Sigmoid colon (tissue), 7 donors: ENCODE data around the gene KDELR3. TPM values are rescaled to one million over a fixed set of nuclear protein-coding genes. Genes with fewer than 3 reads are reported as not detected.

Source experiments
- DNase-seq: peaks from one replicate; pipeline ENCODE4 v3.0.0-alpha.2; 2019
- H3K27ac ChIP-seq, 4 donors: fragments of 200-600 bp; sonication (generic); one replicate each; pipeline ENCODE4 v1.5.1; 2016 to 2019; ENCODE audit warnings: mild to moderate bottlenecking in 1 of 4
- H3K27me3 ChIP-seq, 3 donors: fragments of 200-600 bp; sonication (generic); one replicate each; pipeline ENCODE4 v1.5.1; 2019; ENCODE audit warnings: mild to moderate bottlenecking in 1 of 3
- H3K36me3 ChIP-seq, 4 donors: fragments of 200-600 bp; sonication (generic); one replicate each; pipeline ENCODE4 v1.5.1; 2016 to 2019
- H3K4me1 ChIP-seq, 4 donors: fragments of 200-600 bp; sonication (generic); one replicate each; pipeline ENCODE4 v1.5.1; 2017 to 2019
- H3K4me3 ChIP-seq, 4 donors: fragments of 200-600 bp; sonication (generic); one replicate each; pipeline ENCODE4 v1.5.1; 2017 to 2019; ENCODE audit warnings: mild to moderate bottlenecking in 2 of 4, moderate library complexity in 1 of 4
- H3K9me3 ChIP-seq, 4 donors: fragments of 200-600 bp in 3 of 4; sonication (generic) in 3 of 4; one replicate each; pipeline versions ENCODE4 v1.5.1 to v1.6.1; 2013 to 2019
- CTCF ChIP-seq, 4 experiments: fragments of 450-650 bp in 3 of 4; fragments of 200-600 bp in 1 of 4; IDR thresholded peaks; one replicate each; pipeline ENCODE4 v1.5.1; 2016 to 2019; ENCODE audit warnings: antibody characterized with exemption in 4 of 4, mild to moderate bottlenecking in 3 of 4, moderate library complexity in 2 of 4
- EP300 ChIP-seq, 4 donors: sonication (generic); formaldehyde crosslinking; IDR thresholded peaks; one replicate each; pipeline ENCODE4 v1.6.1; 2017; ENCODE audit warnings: antibody characterized with exemption in 4 of 4
- POLR2A ChIP-seq, 2 donors: fragments of 450-650 bp; IDR thresholded peaks; one replicate each; pipeline ENCODE4 v1.6.1; 2016; ENCODE audit warnings: antibody characterized with exemption in 2 of 2, mild to moderate bottlenecking in 2 of 2, moderate library complexity in 2 of 2
- POLR2AphosphoS5 ChIP-seq, 4 donors: sonication (generic); formaldehyde crosslinking; IDR thresholded peaks; one replicate each; pipeline ENCODE4 v1.6.1; 2017; ENCODE audit warnings: antibody characterized with exemption in 4 of 4
- WGBS, 2 donors: extraction: QIAGEN DNeasy Blood & Tissue Kit; methylation state at CpG; one replicate each; pipeline ENCODE4 v1.1.7; 2013; 5-methylcytosine and 5-hydroxymethylcytosine counted together
- intact Hi-C: fragments of 100-400 bp; cut with DNase I; formaldehyde crosslinking; loops from one replicate; pipeline ENCODE4 v1.15.1; 2023
- polyA plus RNA-seq, 3 donors: library from polyadenylated mRNA; stranded (reverse); fragments of 200-250 nt; gene quantifications; one replicate each; pipeline ENCODE4 v1.2.3, GENCODE V29; 2013
- total RNA-seq, 4 donors: library from RNA; depleted of rRNA; stranded (reverse); fragments of >200 nt; gene quantifications; one replicate each; pipeline ENCODE4 v1.1.0, GENCODE V29; 2016
- donor health status: healthy with polysubstance abuse.
- donor health status: Bipolar disorder and iron deficiency.
- donor health status: healthy.

KDELR3 gene
- total and polyA plus RNA-seq, 7 donors, result 2.5 to 14.3 (median 5.5) TPM

DNA sequence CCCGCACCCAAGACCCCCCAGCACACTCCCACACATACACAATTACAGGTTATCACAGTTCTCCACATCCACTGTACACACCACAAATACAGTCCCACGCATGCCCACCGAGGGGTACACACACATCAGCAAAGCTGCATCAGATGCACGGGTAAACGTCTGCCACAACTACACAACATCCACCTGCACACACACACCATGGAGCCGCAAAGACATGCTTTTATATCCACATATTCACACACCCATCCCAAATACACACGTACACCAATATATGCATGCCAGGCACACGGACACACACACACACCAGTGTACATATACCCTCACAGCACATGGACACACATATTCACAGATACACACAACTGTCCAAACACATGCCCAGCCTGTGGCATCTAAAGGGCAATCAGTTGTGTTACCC is 7.5 kb upstream of the KDELR3 start:
- Histone ChIP-seq H3K27me3 (peaks cover 7 to 76% (median 23%) of the 10 kb centered on the region in 3 donors), H3K36me3 (no peaks in the 10 kb centered on the region)
- no peak for DNase-seq

GRCh38 chr22:38461057-38461413 is 6.9 kb upstream of the KDELR3 start:
- H3K9me3 ChIP-seq, result no peaks in the 10 kb centered on the region
- peaks cover 0 to 14% (median 12%) of the 10 kb centered on the region in 4 donors for H3K4me1 ChIP-seq
- WGBS, 2 donors, result 21 to 57% methylated on average over 9 of the region's 9 CpGs
- no peak for DNase-seq
- peaks cover 1 to 70% (median 20%) of the 10 kb centered on the region in 3 donors for H3K27me3 ChIP-seq
- intact Hi-C loops, result loop anchor here (5.0 kb wide), 1 partner anchor 64 kb away; no protein-coding TSS in a partner anchor
- H3K36me3 ChIP-seq, result no peaks in the 10 kb centered on the region
- peak overlapping the region in 2 of 4 donors; percentile 11 to 27 for H3K4me3 ChIP-seq
- TF ChIP-seq POLR2AphosphoS5 (IDR thresholded peaks at IDR 0.05), result no peak
- no peak for TF ChIP-seq EP300 (IDR thresholded peaks at IDR 0.05)
- TF ChIP-seq POLR2A (IDR thresholded peaks at IDR 0.05), result no peak
- no peak for TF ChIP-seq CTCF (IDR thresholded peaks at IDR 0.05)
- H3K27ac ChIP-seq, result no peak overlapping the region

More for the DNA sequence above, 7.5 kb upstream of the KDELR3 start:
- WGBS, 2 donors, result 13 to 59% methylated on average over 8 of the region's 8 CpGs
- Histone ChIP-seq H3K4me3 (no peak overlapping the region), H3K4me1 (peaks cover 0 to 20% (median 18%) of the 10 kb centered on the region in 4 donors), H3K9me3 (no peaks in the 10 kb centered on the region), H3K27ac (no peak overlapping the region)
- intact Hi-C loops, result loop anchor here (5.0 kb wide), 1 partner anchor 63 kb away; no protein-coding TSS in a partner anchor
- TF ChIP-seq CTCF (IDR thresholded peaks at IDR 0.05) (no peak), EP300 (IDR thresholded peaks at IDR 0.05) (no peak), POLR2AphosphoS5 (IDR thresholded peaks at IDR 0.05) (no peak), POLR2A (IDR thresholded peaks at IDR 0.05) (no peak)

DNA sequence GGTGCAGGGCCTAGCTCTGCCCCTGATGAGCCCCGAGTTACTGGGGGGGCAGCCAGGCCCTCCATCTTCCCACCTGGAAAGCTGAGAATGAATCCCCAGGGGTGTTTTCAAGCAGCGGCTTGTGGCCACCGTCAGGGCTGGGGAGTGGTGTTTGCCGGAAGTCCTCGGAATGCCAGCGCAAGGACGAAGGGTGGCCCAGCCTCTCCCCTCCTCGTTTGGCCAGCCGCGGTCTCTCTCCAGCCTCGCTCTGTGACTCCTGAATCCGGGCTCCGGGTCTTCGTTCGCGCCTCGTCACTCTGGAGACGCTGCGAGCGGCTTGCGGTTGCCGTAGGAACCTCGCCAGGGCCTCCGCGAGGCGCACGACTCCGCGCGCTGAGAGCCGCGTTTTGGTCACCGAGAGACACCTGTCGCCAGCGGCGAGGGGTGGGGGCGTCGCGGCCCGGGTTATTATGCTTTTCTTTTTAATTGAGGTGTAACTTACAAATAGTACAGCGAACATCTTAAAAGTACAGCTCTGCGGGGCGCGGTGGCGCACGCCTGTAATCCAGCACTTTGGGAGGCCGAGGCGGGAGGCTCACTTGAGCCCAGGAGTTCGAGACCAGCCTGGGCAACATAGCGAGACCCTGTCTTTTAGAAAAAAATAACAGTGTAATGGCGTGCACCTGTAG is 6.3 kb upstream of the KDELR3 start:
- Histone ChIP-seq H3K9me3 (no peaks in the 10 kb centered on the region), H3K4me3 (peak overlapping the region in 2 of 4 donors; percentile 11 to 27), H3K27ac (no peak overlapping the region), H3K36me3 (no peaks in the 10 kb centered on the region), H3K4me1 (peaks cover 0 to 12% (median 10%) of the 10 kb centered on the region in 4 donors), H3K27me3 (peaks cover 0 to 65% (median 15%) of the 10 kb centered on the region in 3 donors)
- intact Hi-C loops, result loop anchor here (5.0 kb wide), 1 partner anchor 64 kb away; no protein-coding TSS in a partner anchor
- peak; percentile 85 for DNase-seq
- 8 to 12% methylated on average over 51 of the region's 51 CpGs for WGBS, 2 donors
- no peak for TF ChIP-seq EP300 (IDR thresholded peaks at IDR 0.05)
- no peak for TF ChIP-seq CTCF (IDR thresholded peaks at IDR 0.05)
- peak in 2 of 4 donors; percentile 8 to 49 for TF ChIP-seq POLR2AphosphoS5 (IDR thresholded peaks at IDR 0.05)
- no peak for TF ChIP-seq POLR2A (IDR thresholded peaks at IDR 0.05)

- intact Hi-C loops, result loop anchor here (5.0 kb wide), 1 partner anchor 66 kb away; no protein-coding TSS in a partner anchor
- Histone ChIP-seq H3K4me1 (peaks cover 0 to 20% (median 19%) of the 10 kb centered on the region in 4 donors), H3K27ac (no peak overlapping the region), H3K27me3 (peaks cover 0 to 53% (median 11%) of the 10 kb centered on the region in 3 donors), H3K9me3 (no peaks in the 10 kb centered on the region), H3K36me3 (no peaks in the 10 kb centered on the region), H3K4me3 (no peak overlapping the region)
- TF ChIP-seq CTCF (IDR thresholded peaks at IDR 0.05), result no peak
- no peak for TF ChIP-seq POLR2A (IDR thresholded peaks at IDR 0.05)
- TF ChIP-seq POLR2AphosphoS5 (IDR thresholded peaks at IDR 0.05), result no peak
- TF ChIP-seq EP300 (IDR thresholded peaks at IDR 0.05), result no peak
- 18 to 31% methylated on average over 28 of the region's 28 CpGs for WGBS, 2 donors
- no peak for DNase-seq
These were observed 4.7 kb upstream of the KDELR3 start for GRCh38 chr22:38462960-38463784.
